Measurements from ENCODE around the gene PRODH2.

- TF ChIP-seq, protein P1, sequence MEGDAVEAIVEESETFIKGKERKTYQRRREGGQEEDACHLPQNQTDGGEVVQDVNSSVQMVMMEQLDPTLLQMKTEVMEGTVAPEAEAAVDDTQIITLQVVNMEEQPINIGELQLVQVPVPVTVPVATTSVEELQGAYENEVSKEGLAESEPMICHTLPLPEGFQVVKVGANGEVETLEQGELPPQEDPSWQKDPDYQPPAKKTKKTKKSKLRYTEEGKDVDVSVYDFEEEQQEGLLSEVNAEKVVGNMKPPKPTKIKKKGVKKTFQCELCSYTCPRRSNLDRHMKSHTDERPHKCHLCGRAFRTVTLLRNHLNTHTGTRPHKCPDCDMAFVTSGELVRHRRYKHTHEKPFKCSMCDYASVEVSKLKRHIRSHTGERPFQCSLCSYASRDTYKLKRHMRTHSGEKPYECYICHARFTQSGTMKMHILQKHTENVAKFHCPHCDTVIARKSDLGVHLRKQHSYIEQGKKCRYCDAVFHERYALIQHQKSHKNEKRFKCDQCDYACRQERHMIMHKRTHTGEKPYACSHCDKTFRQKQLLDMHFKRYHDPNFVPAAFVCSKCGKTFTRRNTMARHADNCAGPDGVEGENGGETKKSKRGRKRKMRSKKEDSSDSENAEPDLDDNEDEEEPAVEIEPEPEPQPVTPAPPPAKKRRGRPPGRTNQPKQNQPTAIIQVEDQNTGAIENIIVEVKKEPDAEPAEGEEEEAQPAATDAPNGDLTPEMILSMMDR (conservative IDR thresholded peaks at IDR 0.05; ENCODE audit: low read depth, low read length), result no peak
- no peak for TF ChIP-seq EZH2phosphoT487 (IDR thresholded peaks at IDR 0.05; ENCODE audit: borderline replicate concordance, low read length)
These were observed 31.2 kb upstream of the PRODH2 start for GRCh38 chr19:35843676-35844481.

Data from PC-3 (cell line).